Left lung (tissue), 10 donors: ENCODE measurements around the gene IFIH1. TPM values are rescaled to one million over a fixed set of nuclear protein-coding genes. Genes with fewer than 3 reads are reported as not detected.

Experiments
- ATAC-seq: fragments of 200-7000 bp; cut with Tn5 transposase; one replicate; pipeline ENCODE4 v1.9.1; 2020; ENCODE audit warnings: moderate library complexity
- DNase-seq, 4 donors: peaks; one replicate each; pipeline ENCODE4 v3.0.0-alpha.2; 2013 to 2020
- H3K27ac ChIP-seq, 2 donors: fragments of 200-600 bp; sonication (generic) in 1 of 2; one replicate each; pipeline versions ENCODE4 v1.5.0 to v1.8.0; 2020 to 2021
- H3K27me3 ChIP-seq, 2 donors: fragments of 200-600 bp; sonication (generic) in 1 of 2; one replicate each; pipeline versions ENCODE4 v1.5.0 to v1.8.0; 2020 to 2021
- H3K36me3 ChIP-seq, 2 donors: fragments of 200-600 bp; sonication (generic) in 1 of 2; one replicate each; pipeline versions ENCODE4 v1.5.0 to v1.8.0; 2020 to 2021
- H3K4me1 ChIP-seq, 2 donors: fragments of 200-600 bp; one replicate each; pipeline ENCODE4 v1.8.0; 2021
- H3K4me3 ChIP-seq, 2 donors: fragments of 200-600 bp; sonication (generic) in 1 of 2; one replicate each; pipeline versions ENCODE4 v1.5.0 to v1.8.0; 2020 to 2021; ENCODE audit warnings: mild to moderate bottlenecking in 1 of 2
- H3K9me3 ChIP-seq, 2 donors: fragments of 200-600 bp; sonication (generic) in 1 of 2; one replicate each; pipeline versions ENCODE4 v1.5.0 to v1.8.0; 2020 to 2021
- intact Hi-C, 2 donors: fragments of 100-400 bp; cut with DNase I; formaldehyde crosslinking; loops; one replicate each; pipeline versions ENCODE4 v1.11.2 to v1.14.2; 2022
- polyA plus RNA-seq, 6 donors: library from polyadenylated mRNA; unstranded; fragments of 120-200 nt; gene quantifications; one replicate each; pipeline ENCODE4 v1.2.1, GENCODE V29; 2013; ENCODE audit not compliant: insufficient read length in 6 of 6
- total RNA-seq, 2 donors: library from RNA; stranded (reverse); fragmentation: NEBNext Ultra II Directional; extraction: Animal tissue kit (Norgen Biotek cat#: 25700); gene quantifications; one replicate each; pipeline ENCODE4 v1.2.1, GENCODE V29; 2021
- TF ChIP-seq, protein P1 (sequence below), 2 donors: fragments of 200-600 bp; sonication (generic) in 1 of 2; IDR thresholded peaks; one replicate each; pipeline versions ENCODE4 v1.5.0 to v1.8.0; 2021; ENCODE audit warnings: antibody characterized with exemption in 2 of 2
- donor health status: DM: no; HTN: yes; CAD: no.
- donor health status: DM: no; HTN: no; CAD: no.

Gene IFIH1
- total and polyA plus RNA-seq, 8 donors: 11.6 to 33.5 (median 12.8) TPM

DNA sequence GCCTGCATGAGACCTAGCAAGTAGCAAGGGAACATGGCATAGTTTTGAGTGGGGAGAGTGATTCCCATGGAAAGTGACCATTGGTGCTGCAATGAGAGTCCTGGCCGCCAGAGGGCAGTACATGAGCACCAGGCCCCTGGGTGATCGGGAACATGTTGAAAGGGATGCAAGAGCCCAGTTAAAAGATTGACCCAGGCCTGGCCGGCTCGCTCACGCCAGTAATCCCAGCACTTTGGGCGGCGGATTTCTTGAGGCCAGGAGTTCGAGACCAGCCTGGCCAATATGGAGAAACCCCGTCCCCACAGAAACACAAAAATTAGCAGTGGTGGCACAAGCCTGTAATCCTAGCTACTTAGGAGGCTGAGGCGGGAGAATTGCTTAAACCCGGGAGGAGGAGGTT, 97.4 kb downstream of the IFIH1 start:
- no peak overlapping the region for H3K4me3 ChIP-seq
- intact Hi-C loops: loop anchor here in 1 of 2 donors (5.0 kb wide), 1 partner anchor 76 kb away; no protein-coding TSS in a partner anchor
- ATAC-seq: peak; percentile 97

DNA sequence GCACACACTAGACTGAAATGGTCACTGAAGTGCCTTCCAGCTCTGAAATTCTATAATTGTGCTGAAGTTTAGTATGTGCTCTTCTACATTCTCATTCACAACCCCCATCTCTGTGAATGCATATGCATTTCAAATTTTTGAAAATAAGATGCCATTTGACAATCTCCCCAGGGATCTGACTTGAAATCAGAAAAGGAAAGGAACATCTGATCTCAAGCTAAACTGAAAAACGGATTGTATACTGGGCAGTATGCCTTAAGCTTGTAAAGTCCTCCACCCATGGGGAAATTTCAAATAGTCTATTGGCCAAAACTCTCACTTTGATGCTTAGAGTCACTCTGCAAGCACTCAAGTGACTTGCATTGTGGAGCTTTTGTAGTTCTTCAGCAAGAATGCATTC, 98.1 kb downstream of the IFIH1 start:
- intact Hi-C loops: loop anchor here in 1 of 2 donors (5.0 kb wide), 1 partner anchor 77 kb away; no protein-coding TSS in a partner anchor
- no peak for DNase-seq
- TF ChIP-seq, protein P1, sequence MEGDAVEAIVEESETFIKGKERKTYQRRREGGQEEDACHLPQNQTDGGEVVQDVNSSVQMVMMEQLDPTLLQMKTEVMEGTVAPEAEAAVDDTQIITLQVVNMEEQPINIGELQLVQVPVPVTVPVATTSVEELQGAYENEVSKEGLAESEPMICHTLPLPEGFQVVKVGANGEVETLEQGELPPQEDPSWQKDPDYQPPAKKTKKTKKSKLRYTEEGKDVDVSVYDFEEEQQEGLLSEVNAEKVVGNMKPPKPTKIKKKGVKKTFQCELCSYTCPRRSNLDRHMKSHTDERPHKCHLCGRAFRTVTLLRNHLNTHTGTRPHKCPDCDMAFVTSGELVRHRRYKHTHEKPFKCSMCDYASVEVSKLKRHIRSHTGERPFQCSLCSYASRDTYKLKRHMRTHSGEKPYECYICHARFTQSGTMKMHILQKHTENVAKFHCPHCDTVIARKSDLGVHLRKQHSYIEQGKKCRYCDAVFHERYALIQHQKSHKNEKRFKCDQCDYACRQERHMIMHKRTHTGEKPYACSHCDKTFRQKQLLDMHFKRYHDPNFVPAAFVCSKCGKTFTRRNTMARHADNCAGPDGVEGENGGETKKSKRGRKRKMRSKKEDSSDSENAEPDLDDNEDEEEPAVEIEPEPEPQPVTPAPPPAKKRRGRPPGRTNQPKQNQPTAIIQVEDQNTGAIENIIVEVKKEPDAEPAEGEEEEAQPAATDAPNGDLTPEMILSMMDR (IDR thresholded peaks at IDR 0.05): no peak

More for the DNA sequence above, 97.4 kb downstream of the IFIH1 start:
- Histone ChIP-seq H3K27ac (no peak overlapping the region), H3K4me1 (peaks cover 0 to 6% of the 10 kb centered on the region in 2 donors), H3K9me3 (no peaks in the 10 kb centered on the region), H3K36me3 (no peaks in the 10 kb centered on the region), H3K27me3 (no peaks in the 10 kb centered on the region)
- TF ChIP-seq, protein P1 (IDR thresholded peaks at IDR 0.05): peak; percentile 78 to 82
- DNase-seq: peak in 3 of 4 donors; percentile 49 to 91 (median 74)

DNA sequence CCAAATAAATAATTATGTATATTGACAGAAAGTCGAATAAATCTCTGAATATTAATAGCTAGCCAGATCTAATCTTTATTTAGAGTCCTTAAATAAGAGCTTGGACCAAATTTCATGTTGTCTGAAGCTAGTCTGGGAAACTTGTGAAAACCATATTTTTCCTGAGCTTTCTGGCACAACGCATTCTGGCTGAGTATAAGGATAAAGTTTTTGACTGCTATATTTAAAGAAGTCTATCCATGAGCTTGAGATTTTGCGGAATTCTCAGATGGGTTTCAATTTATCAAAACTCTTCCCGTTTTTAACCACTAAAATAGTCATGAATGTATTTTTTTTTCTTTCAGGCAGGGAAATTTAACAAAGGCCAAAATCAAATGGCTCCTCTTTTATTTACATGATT, 99.1 kb downstream of the IFIH1 start:
- peak overlapping the region in 1 of 2 donors; percentile 17 for H3K27ac ChIP-seq
- intact Hi-C loops: no loop called here
- H3K4me3 ChIP-seq: no peak overlapping the region
- H3K9me3 ChIP-seq: no peaks in the 10 kb centered on the region
- H3K4me1 ChIP-seq: peaks cover 0 to 6% of the 10 kb centered on the region in 2 donors
- no peaks in the 10 kb centered on the region for H3K36me3 ChIP-seq
- ATAC-seq (no peak), DNase-seq (no peak)
- no peaks in the 10 kb centered on the region for H3K27me3 ChIP-seq
- TF ChIP-seq, protein P1 (IDR thresholded peaks at IDR 0.05): no peak

More for the DNA sequence above, 98.1 kb downstream of the IFIH1 start:
- Histone ChIP-seq H3K4me3 (no peak overlapping the region), H3K36me3 (no peaks in the 10 kb centered on the region), H3K4me1 (peaks cover 0 to 6% of the 10 kb centered on the region in 2 donors), H3K9me3 (no peaks in the 10 kb centered on the region), H3K27ac (peak overlapping the region in 1 of 2 donors; percentile 17), H3K27me3 (no peaks in the 10 kb centered on the region)
- ATAC-seq: peak; percentile 75

DNA sequence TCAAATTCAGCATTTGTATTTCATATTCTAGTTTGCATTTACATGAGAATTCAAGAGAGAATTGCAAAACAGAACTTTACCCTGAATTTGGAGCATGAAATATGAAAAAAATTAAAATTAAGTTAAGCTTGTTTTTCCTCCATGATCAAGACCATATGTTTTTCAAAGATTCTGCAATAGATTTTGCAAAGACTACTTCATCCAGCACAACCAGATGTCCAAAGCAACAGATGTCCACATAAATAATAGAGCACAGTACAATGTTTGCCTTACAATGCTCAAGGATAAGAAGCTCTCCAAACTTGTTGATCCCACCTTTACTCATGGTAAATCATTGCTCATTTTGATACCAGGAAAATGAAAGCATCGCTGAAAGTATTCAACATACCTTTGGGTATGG, 100.9 kb downstream of the IFIH1 start:
- Histone ChIP-seq H3K27ac (no peak overlapping the region), H3K27me3 (no peaks in the 10 kb centered on the region), H3K9me3 (no peaks in the 10 kb centered on the region), H3K4me1 (peaks cover 0 to 6% of the 10 kb centered on the region in 2 donors), H3K36me3 (no peaks in the 10 kb centered on the region), H3K4me3 (no peak overlapping the region)
- no peak for ATAC-seq
- intact Hi-C loops: no loop called here
- DNase-seq: no peak
- TF ChIP-seq, protein P1 (IDR thresholded peaks at IDR 0.05): no peak

Other genes starting within 250 kb of the IFIH1 start
- gene DPP4, start 244.5 kb downstream of the IFIH1 start, total RNA-seq: 100 to 1,000 TPM in 1 of 2 donors, 10 to 100 TPM in 1; 28.0 to 105 TPM
- gene DPP4, start 244.5 kb downstream of the IFIH1 start, polyA plus RNA-seq: 10 to 100 TPM; 36.8 to 54.5 (median 44.1) TPM
- not detected for gene GCG, start 166.4 kb downstream of the IFIH1 start, total RNA-seq
- under 1 TPM in 1 of 6 donors, not detected in 5; 0.15 TPM for gene GCG, start 166.4 kb downstream of the IFIH1 start, polyA plus RNA-seq
- 10 to 100 TPM; 15.0 to 25.3 TPM for gene FAP, start 75.2 kb downstream of the IFIH1 start, total RNA-seq
- 10 to 100 TPM; 19.7 to 43.7 (median 27.4) TPM for gene FAP, start 75.2 kb downstream of the IFIH1 start, polyA plus RNA-seq
- gene GCA, start 25.4 kb upstream of the IFIH1 start, total RNA-seq: 10 to 100 TPM; 37.2 to 92.2 TPM
- 10 to 100 TPM; 32.1 to 36.6 (median 34.8) TPM for gene GCA, start 25.4 kb upstream of the IFIH1 start, polyA plus RNA-seq